Kidney (tissue), 14 donors: ENCODE results near the gene S100A14. TPM values are rescaled to one million over a fixed set of nuclear protein-coding genes. Genes with fewer than 3 reads are reported as not detected.

Experiments
- DNase-seq, 5 donors: peaks; one replicate each; pipeline ENCODE4 v3.0.0-alpha.2; 2013 to 2020
- FAIRE-seq: peaks from 2 replicates; lab custom pipeline; 2012; peaks lifted over from hg19 to GRCh38; lab: Jason Lieb, UNC
- H3K27ac ChIP-seq, 2 donors: one replicate each; pipeline ENCODE4 v1.7.0; 2013; ENCODE audit warnings: low read depth in 2 of 2, low read length in 2 of 2, inconsistent platforms in 1 of 2
- H3K27me3 ChIP-seq: one replicate; pipeline ENCODE4 v1.7.1; 2013; ENCODE audit warnings: low read length, inconsistent platforms; ENCODE audit not compliant: control insufficient read depth, insufficient read depth
- H3K36me3 ChIP-seq, 3 donors: one replicate each; pipeline versions ENCODE4 v1.7.0 to v1.7.1; 2013; ENCODE audit warnings: low read length in 3 of 3, control low read depth in 1 of 3, inconsistent platforms in 1 of 3; ENCODE audit not compliant: insufficient read depth in 3 of 3, control insufficient read depth in 2 of 3
- H3K4me1 ChIP-seq, 3 donors: one replicate each; pipeline versions ENCODE4 v1.7.0 to v1.7.1; 2013; ENCODE audit warnings: low read length in 3 of 3, inconsistent platforms in 1 of 3, low read depth in 1 of 3; ENCODE audit not compliant: control insufficient read depth in 2 of 3, insufficient read depth in 2 of 3
- H3K4me3 ChIP-seq, 3 donors: one replicate each; pipeline versions ENCODE4 v1.7.0 to v1.8.1; 2013; ENCODE audit warnings: low read length in 3 of 3, control low read depth in 1 of 3, inconsistent platforms in 1 of 3
- H3K9ac ChIP-seq, 3 donors: one replicate each; pipeline versions ENCODE4 v1.7.0 to v1.7.1; 2013; ENCODE audit warnings: low read length in 3 of 3, control low read depth in 1 of 3, inconsistent platforms in 1 of 3
- H3K9me3 ChIP-seq, 3 donors: one replicate each; pipeline versions ENCODE4 v1.7.0 to v1.7.1; 2013; ENCODE audit warnings: low read length in 3 of 3, control low read depth in 1 of 3, inconsistent platforms in 1 of 3; ENCODE audit not compliant: control insufficient read depth in 2 of 3, insufficient read depth in 1 of 3
- intact Hi-C: fragments of 100-400 bp; cut with DNase I; formaldehyde crosslinking; loops from one replicate; pipeline ENCODE4 v1.11.1; 2022
- polyA plus RNA-seq: library from polyadenylated mRNA; stranded (reverse); fragments of 350-450 nt; fragmentation: Illumina TruSeq; extraction: RNeasy Lipid Tissue Mini Kit (QIAGEN cat#74804); gene quantifications from one replicate; pipeline ENCODE4 v1.2.3, GENCODE V29; 2014; ENCODE audit warnings: low read depth, low replicate concordance; ENCODE audit not compliant: insufficient read depth
- total RNA-seq: library from RNA; stranded (reverse); fragmentation: NEBNext Ultra II Directional; extraction: Animal tissue kit (Norgen Biotek cat#: 25700); gene quantifications from one replicate; pipeline ENCODE4 v1.2.1, GENCODE V29; 2021
- TF ChIP-seq, protein P1 (sequence below): IDR thresholded peaks from 3 replicates; pipeline ENCODE4 v1.5.1; 2012; ENCODE audit warnings: mild to moderate bottlenecking, moderate library complexity, borderline replicate concordance; ENCODE audit not compliant: insufficient read depth; ENCODE audit errors: extremely low read depth
- donor health status: control.
- donor health status: control.
- donor health status: control.
- donor health status: control.
- donor health status: control.
- donor health status: DM: yes; HTN: yes; CAD: no.
- donor health status: Normal renal cell carcinoma (clear cell type).

Gene S100A14
- total and polyA plus RNA-seq, 2 donors from 2014 or later, result 35.6 to 75.9 TPM

GRCh38 chr1:153626477-153626903 lies 10.4 kb upstream of the S100A14 start:
- Histone ChIP-seq H3K4me3 (peak overlapping the region; percentile 63 to 84 (median 68)), H3K9ac (peak overlapping the region; percentile 49 to 91 (median 71)), H3K9me3 (no peaks in the 10 kb centered on the region), H3K4me1 (peaks cover 0 to 37% (median 21%) of the 10 kb centered on the region in 3 donors), H3K27ac (peak overlapping the region; percentile 89), H3K36me3 (peaks cover 0 to 4% (median 0%) of the 10 kb centered on the region in 3 donors), H3K27me3 (no peaks in the 10 kb centered on the region)
- intact Hi-C loops, result no loop called here
- FAIRE-seq, result no peak
- peak in 1 of 5 donors; percentile 18 for DNase-seq
- TF ChIP-seq, protein P1, sequence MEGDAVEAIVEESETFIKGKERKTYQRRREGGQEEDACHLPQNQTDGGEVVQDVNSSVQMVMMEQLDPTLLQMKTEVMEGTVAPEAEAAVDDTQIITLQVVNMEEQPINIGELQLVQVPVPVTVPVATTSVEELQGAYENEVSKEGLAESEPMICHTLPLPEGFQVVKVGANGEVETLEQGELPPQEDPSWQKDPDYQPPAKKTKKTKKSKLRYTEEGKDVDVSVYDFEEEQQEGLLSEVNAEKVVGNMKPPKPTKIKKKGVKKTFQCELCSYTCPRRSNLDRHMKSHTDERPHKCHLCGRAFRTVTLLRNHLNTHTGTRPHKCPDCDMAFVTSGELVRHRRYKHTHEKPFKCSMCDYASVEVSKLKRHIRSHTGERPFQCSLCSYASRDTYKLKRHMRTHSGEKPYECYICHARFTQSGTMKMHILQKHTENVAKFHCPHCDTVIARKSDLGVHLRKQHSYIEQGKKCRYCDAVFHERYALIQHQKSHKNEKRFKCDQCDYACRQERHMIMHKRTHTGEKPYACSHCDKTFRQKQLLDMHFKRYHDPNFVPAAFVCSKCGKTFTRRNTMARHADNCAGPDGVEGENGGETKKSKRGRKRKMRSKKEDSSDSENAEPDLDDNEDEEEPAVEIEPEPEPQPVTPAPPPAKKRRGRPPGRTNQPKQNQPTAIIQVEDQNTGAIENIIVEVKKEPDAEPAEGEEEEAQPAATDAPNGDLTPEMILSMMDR, result no peak

GRCh38 chr1:153624965-153625611 lies 9.0 kb upstream of the S100A14 start:
- Histone ChIP-seq H3K27ac (no peak overlapping the region), H3K36me3 (peaks cover 0 to 4% (median 0%) of the 10 kb centered on the region in 3 donors), H3K27me3 (no peaks in the 10 kb centered on the region), H3K9ac (no peak overlapping the region), H3K4me1 (peaks cover 0 to 25% (median 18%) of the 10 kb centered on the region in 3 donors), H3K9me3 (no peaks in the 10 kb centered on the region), H3K4me3 (no peak overlapping the region)
- no peak for FAIRE-seq
- peak in 1 of 5 donors; percentile 15 for DNase-seq
- TF ChIP-seq, protein P1, result no peak
- intact Hi-C loops, result no loop called here

DNA sequence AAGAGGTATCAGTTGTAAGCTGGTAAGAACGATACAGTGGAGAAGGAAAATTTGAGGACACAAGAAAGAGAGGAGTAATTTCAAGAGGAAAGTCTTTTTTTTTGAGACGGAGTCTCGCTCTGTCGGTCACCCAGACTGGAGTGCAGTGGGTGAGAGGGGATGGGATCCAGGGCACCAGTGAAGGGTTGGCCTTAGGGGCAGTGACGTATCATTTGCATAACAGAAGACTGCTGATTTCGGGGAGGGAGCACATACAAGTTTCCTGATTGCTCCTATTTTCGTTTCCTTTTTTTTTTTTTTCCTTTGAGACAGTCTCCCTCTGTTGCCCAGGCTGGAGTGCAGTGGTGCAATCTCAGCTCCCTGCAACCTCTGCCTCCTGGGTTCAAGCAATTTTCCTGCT lies 7.0 kb upstream of the S100A14 start:
- Histone ChIP-seq H3K36me3 (peaks cover 0 to 4% (median 0%) of the 10 kb centered on the region in 3 donors), H3K9ac (no peak overlapping the region), H3K27me3 (no peaks in the 10 kb centered on the region), H3K4me3 (no peak overlapping the region), H3K9me3 (no peaks in the 10 kb centered on the region), H3K4me1 (peaks cover 0 to 25% (median 18%) of the 10 kb centered on the region in 3 donors), H3K27ac (no peak overlapping the region)
- DNase-seq, result peak in 1 of 5 donors; percentile 25
- FAIRE-seq, result no peak
- TF ChIP-seq, protein P1, result no peak
- intact Hi-C loops, result no loop called here
